Loucy (cell line): ENCODE results near the gene SYCP2.

Experiments
- H2AFZ ChIP-seq: fragments of 200-600 bp; sonication (generic); 2 replicates; pipeline ENCODE4 v1.6.0; 2016; ENCODE audit warnings: antibody characterized with exemption, mild to moderate bottlenecking, low read length, moderate library complexity
- H3F3A ChIP-seq: fragments of 200-600 bp; 2 replicates; pipeline ENCODE4 v1.6.0; 2016; ENCODE audit warnings: antibody characterized with exemption, low read depth, mild to moderate bottlenecking
- H3K27me3 ChIP-seq: fragments of 200-600 bp; sonication (generic); 2 replicates; pipeline ENCODE4 v1.6.1; 2014; ENCODE audit warnings: low read length, mild to moderate bottlenecking; ENCODE audit not compliant: insufficient read depth, poor library complexity, severe bottlenecking
- H3K36me3 ChIP-seq: fragments of 200-600 bp; sonication (generic); 2 replicates; pipeline ENCODE4 v1.6.1; 2016; ENCODE audit warnings: low read length; ENCODE audit not compliant: insufficient read depth
- H3K4me1 ChIP-seq: fragments of 200-600 bp; sonication (generic); 2 replicates; pipeline ENCODE4 v1.5.1; 2014; ENCODE audit warnings: low read length, mild to moderate bottlenecking; ENCODE audit not compliant: insufficient read depth, poor library complexity, severe bottlenecking
- H3K4me2 ChIP-seq: fragments of 200-600 bp; sonication (generic); 2 replicates; pipeline ENCODE4 v1.6.0; 2014; ENCODE audit warnings: antibody characterized with exemption, low read length, low read depth, mild to moderate bottlenecking; ENCODE audit not compliant: poor library complexity, severe bottlenecking
- H3K4me3 ChIP-seq: fragments of 200-600 bp; sonication (generic); 2 replicates; pipeline ENCODE4 v1.5.1; 2014; ENCODE audit warnings: low read length, mild to moderate bottlenecking, mixed read lengths; ENCODE audit not compliant: poor library complexity, severe bottlenecking
- H3K79me2 ChIP-seq: fragments of 200-600 bp; sonication (generic); 2 replicates; pipeline ENCODE4 v1.6.1; 2014; ENCODE audit warnings: low read length; ENCODE audit not compliant: insufficient read depth
- H3K9ac ChIP-seq: fragments of 200-600 bp; sonication (generic); 2 replicates; pipeline ENCODE4 v1.6.0; 2014; ENCODE audit warnings: mild to moderate bottlenecking, low read depth, low read length, moderate library complexity; ENCODE audit not compliant: poor library complexity, severe bottlenecking
- H3K9me2 ChIP-seq: fragments of 200-600 bp; sonication (generic); replicated peaks from 2 replicates; pipeline ENCODE4 v1.6.1; 2016; ENCODE audit warnings: low read depth, low read length, mixed read lengths
- H3K9me3 ChIP-seq: fragments of 200-600 bp; sonication (generic); 2 replicates; pipeline ENCODE4 v1.6.1; 2014; ENCODE audit warnings: mild to moderate bottlenecking, antibody characterized with exemption, low read length, low read depth; ENCODE audit not compliant: insufficient read depth
- H4K20me1 ChIP-seq: fragments of 200-600 bp; sonication (generic); 2 replicates; pipeline ENCODE4 v1.6.0; 2014; ENCODE audit warnings: antibody characterized with exemption, low read length, mild to moderate bottlenecking; ENCODE audit not compliant: insufficient read depth, poor library complexity, severe bottlenecking
- EZH2phosphoT487 ChIP-seq: fragments of 200-600 bp; IDR thresholded peaks from 2 replicates; pipeline ENCODE4 v1.6.1; 2018; ENCODE audit warnings: antibody characterized with exemption, mild to moderate bottlenecking, moderate library complexity, borderline replicate concordance
- TF ChIP-seq, protein P1 (sequence below): fragments of 200-600 bp; sonication (generic); conservative IDR thresholded peaks from 2 replicates; pipeline ENCODE4 v1.5.1; 2014; ENCODE audit warnings: mild to moderate bottlenecking, antibody characterized with exemption, low read length

The SYCP2 gene

DNA sequence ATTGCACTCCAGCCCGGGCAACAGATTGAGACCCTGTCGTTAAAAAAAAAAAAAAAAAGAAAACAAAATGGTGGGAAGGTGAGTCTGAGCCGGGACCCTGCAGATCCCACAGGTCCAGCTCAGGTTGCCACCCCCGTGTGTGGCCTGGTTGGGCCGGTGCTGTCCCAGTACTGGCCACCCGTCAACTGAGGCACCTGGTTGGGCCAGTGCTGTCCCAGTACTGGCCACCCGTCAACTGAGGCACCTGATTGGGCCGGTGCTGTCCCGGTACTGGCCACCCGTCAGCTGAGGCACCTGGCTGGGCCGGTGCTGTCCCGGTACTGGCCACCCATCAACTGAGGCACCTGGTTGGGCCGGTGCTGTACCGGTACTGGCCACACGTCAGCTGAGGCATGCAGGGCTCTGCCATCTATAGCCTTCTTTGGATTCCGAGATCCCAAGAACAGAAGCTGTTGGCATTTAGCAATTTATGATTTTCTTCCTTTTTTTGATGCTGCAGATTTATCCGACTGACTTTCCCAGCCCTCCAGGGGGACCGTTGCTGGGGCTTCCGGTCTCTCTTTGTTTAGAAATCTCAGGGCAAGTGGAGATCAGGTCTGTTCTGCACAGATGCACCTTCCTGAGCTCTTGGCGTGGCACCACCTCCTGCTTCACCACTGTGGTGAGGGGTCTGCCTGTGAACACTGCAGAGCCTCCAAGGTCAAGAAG is 113.8 kb downstream of the SYCP2 start:
- Histone ChIP-seq H3F3A (no peaks in the 10 kb centered on the region), H3K4me2 (no peak overlapping the region), H3K9me3 (no peaks in the 10 kb centered on the region), H3K36me3 (peaks cover 19% of the 10 kb centered on the region; the same call in 1 of the 2 replicates), H3K27me3 (no peaks in the 10 kb centered on the region), H2AFZ (no peak overlapping the region), H3K4me3 (no peak overlapping the region), H3K9me2 (no peaks in the 10 kb centered on the region), H3K9ac (no peak overlapping the region), H3K4me1 (no peaks in the 10 kb centered on the region), H4K20me1 (no peaks in the 10 kb centered on the region), H3K79me2 (no peaks in the 10 kb centered on the region)
- TF ChIP-seq, protein P1, sequence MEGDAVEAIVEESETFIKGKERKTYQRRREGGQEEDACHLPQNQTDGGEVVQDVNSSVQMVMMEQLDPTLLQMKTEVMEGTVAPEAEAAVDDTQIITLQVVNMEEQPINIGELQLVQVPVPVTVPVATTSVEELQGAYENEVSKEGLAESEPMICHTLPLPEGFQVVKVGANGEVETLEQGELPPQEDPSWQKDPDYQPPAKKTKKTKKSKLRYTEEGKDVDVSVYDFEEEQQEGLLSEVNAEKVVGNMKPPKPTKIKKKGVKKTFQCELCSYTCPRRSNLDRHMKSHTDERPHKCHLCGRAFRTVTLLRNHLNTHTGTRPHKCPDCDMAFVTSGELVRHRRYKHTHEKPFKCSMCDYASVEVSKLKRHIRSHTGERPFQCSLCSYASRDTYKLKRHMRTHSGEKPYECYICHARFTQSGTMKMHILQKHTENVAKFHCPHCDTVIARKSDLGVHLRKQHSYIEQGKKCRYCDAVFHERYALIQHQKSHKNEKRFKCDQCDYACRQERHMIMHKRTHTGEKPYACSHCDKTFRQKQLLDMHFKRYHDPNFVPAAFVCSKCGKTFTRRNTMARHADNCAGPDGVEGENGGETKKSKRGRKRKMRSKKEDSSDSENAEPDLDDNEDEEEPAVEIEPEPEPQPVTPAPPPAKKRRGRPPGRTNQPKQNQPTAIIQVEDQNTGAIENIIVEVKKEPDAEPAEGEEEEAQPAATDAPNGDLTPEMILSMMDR = no peak
- TF ChIP-seq EZH2phosphoT487 = no peak

DNA sequence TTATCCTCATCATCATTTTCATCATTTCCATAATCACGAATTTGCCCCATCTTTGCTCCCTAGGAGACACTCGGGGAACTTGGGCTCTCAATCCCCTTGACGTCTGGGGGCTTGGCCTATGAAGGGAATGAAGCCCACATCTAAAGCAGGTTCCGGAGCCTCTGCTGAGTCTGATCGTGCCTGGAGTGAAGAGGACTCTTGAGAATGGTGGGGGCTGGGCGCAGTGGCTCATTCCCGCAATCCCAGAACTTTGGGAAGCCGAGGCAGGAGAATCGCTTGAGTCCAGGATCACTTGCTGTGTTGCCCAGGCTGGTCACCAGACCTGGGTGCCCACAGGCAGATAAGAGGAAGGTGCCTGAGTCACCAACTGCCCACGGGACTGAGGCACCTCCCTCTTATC is 114.5 kb downstream of the SYCP2 start:
- H3K4me1 ChIP-seq = no peaks in the 10 kb centered on the region
- no peak overlapping the region for H3K4me3 ChIP-seq
- H3K27me3 ChIP-seq = no peaks in the 10 kb centered on the region
- no peaks in the 10 kb centered on the region for H3K9me2 ChIP-seq
- H3F3A ChIP-seq = no peaks in the 10 kb centered on the region
- no peaks in the 10 kb centered on the region for H4K20me1 ChIP-seq
- peaks cover 19% of the 10 kb centered on the region; the same call in 1 of the 2 replicates for H3K36me3 ChIP-seq
- no peak for TF ChIP-seq EZH2phosphoT487
- TF ChIP-seq, protein P1 = no peak
- H3K79me2 ChIP-seq = no peaks in the 10 kb centered on the region
- H3K9me3 ChIP-seq = no peaks in the 10 kb centered on the region
- H3K9ac ChIP-seq = no peak overlapping the region
- no peak overlapping the region for H3K4me2 ChIP-seq
- H2AFZ ChIP-seq = no peak overlapping the region

DNA sequence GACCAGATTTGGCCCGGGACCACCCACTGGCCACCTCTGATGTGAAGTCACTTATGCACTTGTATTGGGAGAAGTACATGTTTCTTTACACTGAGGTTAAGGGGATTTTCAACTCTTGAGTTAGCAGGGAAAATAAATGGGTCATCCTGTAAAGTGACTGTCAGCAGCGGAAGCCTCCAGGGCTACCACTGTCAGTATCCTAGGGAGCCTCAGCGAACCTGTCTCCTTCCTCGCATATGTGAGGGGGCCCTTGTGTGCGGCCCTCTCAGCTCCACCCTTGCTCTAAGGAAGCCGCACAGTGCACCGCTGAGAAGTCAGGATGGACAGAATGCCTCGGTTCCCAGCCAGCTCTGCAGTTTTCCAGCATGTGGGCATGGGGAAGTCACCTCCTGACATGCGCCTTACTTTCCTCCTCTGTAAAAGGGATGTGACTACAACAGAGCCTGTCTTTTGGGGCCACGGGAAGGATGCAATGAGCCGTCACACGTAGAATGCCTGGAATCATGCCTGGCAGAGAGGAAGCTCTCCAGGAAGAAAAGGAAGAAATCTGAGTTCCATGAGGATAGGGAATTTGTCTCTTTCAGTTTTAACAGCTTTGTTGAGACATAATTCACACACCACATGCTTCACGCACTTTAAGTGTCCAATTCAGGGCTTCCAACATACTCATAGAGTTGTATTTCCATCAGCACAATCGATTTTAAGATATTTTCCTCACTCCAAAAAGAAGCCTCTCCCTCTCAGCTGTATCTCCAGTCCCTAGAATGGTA is 115.4 kb downstream of the SYCP2 start:
- Histone ChIP-seq H3K4me3 (no peak overlapping the region), H4K20me1 (no peaks in the 10 kb centered on the region), H3K4me1 (no peaks in the 10 kb centered on the region), H3F3A (no peaks in the 10 kb centered on the region), H3K79me2 (no peaks in the 10 kb centered on the region), H3K9me2 (no peaks in the 10 kb centered on the region), H3K36me3 (peaks cover 16% of the 10 kb centered on the region; the same call in 1 of the 2 replicates), H3K9me3 (no peaks in the 10 kb centered on the region), H2AFZ (no peak overlapping the region), H3K4me2 (no peak overlapping the region), H3K27me3 (no peaks in the 10 kb centered on the region), H3K9ac (no peak overlapping the region)
- TF ChIP-seq EZH2phosphoT487 = no peak
- TF ChIP-seq, protein P1 = no peak
